ENCODE data around the gene HTR2B.
"Not testable (repeated sequence)": the region's sequence is repeated elsewhere in the genome, so short reads cannot be mapped to it uniquely, and the experiment has no call there.

HTR2B gene

DNA sequence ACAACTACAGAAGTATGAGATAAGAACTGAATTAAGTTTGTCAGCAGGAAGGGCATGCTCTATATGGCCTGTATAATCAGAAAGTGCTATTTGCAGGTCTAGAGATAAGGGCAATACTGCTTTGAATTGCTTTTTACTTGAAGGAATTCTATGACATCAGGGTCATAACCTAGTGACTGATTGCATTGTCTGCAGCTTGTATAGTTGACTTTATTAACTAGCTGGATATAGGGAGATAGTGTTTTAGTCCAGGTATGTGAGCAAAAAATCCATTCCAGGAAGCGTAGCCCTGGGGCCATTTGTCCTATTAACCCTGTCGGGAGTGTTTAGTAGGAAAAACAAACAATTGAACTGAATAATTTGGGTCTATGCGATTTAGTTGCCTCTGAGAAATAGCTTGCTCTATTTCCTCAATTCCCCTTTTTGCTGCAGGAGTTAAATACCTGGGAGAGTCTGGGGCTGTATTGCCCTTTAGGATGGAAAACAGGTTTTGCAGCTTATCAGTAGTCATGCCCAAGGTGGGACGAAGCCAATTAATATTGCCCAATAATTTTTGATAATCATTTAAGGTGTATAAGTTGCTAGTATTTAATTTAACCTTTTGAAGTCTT lies 30.0 kb downstream of the HTR2B start:
- no peak for DNase-seq (ENCODE audit: low read depth in 1 of 2, low spot score in 1 of 2)

- DNase-seq (ENCODE audit: low read depth in 1 of 2, low spot score in 1 of 2): no peak
Observed at GRCh38 chr2:231093933-231094332, 30.9 kb downstream of the HTR2B start.

DNA sequence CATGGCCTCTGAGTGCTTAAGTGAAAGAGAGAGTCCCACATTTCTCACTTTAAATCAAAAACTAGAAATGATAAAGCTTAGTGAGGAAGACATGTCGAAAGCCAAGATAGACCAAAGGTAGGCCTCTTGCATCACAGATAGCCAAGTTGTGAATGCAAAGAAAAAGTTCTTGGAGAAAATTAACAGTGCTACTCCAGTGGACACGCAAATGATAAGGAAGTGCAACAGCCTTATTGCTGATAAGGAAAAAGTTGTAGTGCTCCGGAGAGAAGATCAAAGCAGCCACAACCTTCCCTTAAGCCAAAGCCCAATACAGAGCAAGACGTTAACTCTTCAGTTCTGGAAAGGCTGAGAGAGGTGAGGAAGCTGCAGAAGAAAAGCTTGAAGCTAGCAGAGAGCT lies 36.1 kb downstream of the HTR2B start:
- no peak for DNase-seq (ENCODE audit: low read depth in 1 of 2, low spot score in 1 of 2)

GRCh38 chr2:231084565-231084964 lies 40.3 kb downstream of the HTR2B start:
- DNase-seq (ENCODE audit: low read depth in 1 of 2, low spot score in 1 of 2): no peak

GRCh38 chr2:231069379-231070054 lies 55.3 kb downstream of the HTR2B start:
- DNase-seq (ENCODE audit: low read depth in 1 of 2, low spot score in 1 of 2): no peak

- DNase-seq (ENCODE audit: low read depth in 1 of 2, low spot score in 1 of 2): no peak
Observed at GRCh38 chr2:231068525-231069222, 56.2 kb downstream of the HTR2B start.

DNA sequence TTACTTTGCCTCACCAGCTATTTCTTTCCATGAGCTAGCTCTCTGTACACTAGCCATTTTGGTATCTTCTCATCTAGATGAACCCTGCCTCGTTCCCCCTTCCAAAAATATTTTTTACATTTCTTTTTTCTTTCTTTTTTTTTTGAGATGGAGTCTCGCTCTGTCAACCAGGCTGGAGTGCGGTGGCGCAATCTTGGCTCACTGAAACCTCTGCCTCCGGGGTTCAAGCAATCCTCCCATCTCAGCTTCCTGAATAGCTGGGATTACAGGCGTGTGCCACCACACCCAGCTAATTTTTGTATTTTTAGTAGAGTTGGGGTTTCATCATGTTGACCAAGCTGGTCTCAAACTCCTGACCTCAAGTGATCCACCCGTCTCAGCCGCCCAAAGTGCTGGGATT lies 57.3 kb downstream of the HTR2B start:
- DNase-seq (ENCODE audit: low read depth in 1 of 2, low spot score in 1 of 2): not testable (repeated sequence)

GRCh38 chr2:231065966-231066365 lies 58.9 kb downstream of the HTR2B start:
- no peak for DNase-seq (ENCODE audit: low read depth in 1 of 2, low spot score in 1 of 2)

DNA sequence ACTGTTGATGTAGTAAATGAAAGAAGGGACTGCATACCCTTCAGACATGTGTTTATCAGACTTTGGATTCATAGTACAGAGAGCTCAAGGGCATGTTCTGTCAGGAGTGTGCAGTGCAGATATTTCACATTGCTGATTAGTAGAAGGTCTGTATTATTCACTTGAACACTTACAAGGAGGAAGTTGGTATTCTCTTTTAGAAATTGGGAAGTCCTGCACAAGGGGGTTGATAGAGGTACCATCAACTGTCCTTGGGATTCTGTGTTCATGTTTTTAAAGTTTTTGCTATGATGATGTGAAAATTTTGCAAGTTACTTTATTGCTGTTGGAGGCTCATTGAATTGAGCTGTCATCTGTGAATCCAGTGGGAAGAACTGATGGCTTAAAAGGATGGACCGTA lies 61.5 kb downstream of the HTR2B start:
- no peak for DNase-seq (ENCODE audit: low read depth in 1 of 2, low spot score in 1 of 2)

- DNase-seq (ENCODE audit: low read depth in 1 of 2, low spot score in 1 of 2): no peak
Observed at GRCh38 chr2:231062776-231063175, 62.1 kb downstream of the HTR2B start.

- DNase-seq (ENCODE audit: low read depth in 1 of 2, low spot score in 1 of 2): no peak
Observed at GRCh38 chr2:231059756-231060155, 65.1 kb downstream of the HTR2B start.

GRCh38 chr2:231058761-231059550 lies 65.9 kb downstream of the HTR2B start:
- DNase-seq (ENCODE audit: low read depth in 1 of 2, low spot score in 1 of 2): no peak
